Endodermal cell (in vitro differentiated cells): ENCODE results near the gene AP5S1. TPM values are rescaled to one million over a fixed set of nuclear protein-coding genes. Genes with fewer than 3 reads are reported as not detected.

Experiments
- DNase-seq: peaks from one replicate; pipeline ENCODE4 v3.0.0-alpha.2; 2017
- H3K27ac ChIP-seq: 2 replicates; pipeline ENCODE4 v1.5.1; 2013; ENCODE audit warnings: mild to moderate bottlenecking, low read depth, low read length, moderate library complexity
- H3K27me3 ChIP-seq: 2 replicates; pipeline ENCODE4 v1.6.1; 2013; ENCODE audit warnings: mild to moderate bottlenecking, low read length, moderate library complexity; ENCODE audit not compliant: insufficient read depth, control insufficient read depth, poor library complexity, severe bottlenecking
- H3K36me3 ChIP-seq: 2 replicates; pipeline ENCODE4 v1.7.0; 2013; ENCODE audit warnings: mild to moderate bottlenecking, low read length, moderate library complexity; ENCODE audit not compliant: control insufficient read depth, insufficient read depth
- H3K4me1 ChIP-seq: one replicate; pipeline ENCODE4 v1.7.0; 2013; ENCODE audit warnings: low read length; ENCODE audit not compliant: control insufficient read depth, insufficient read depth
- H3K4me3 ChIP-seq: 2 replicates; pipeline ENCODE4 v1.5.1; 2013; ENCODE audit warnings: mild to moderate bottlenecking, low read length, moderate library complexity
- H3K9ac ChIP-seq: 2 replicates; pipeline ENCODE4 v1.6.1; 2013; ENCODE audit warnings: mild to moderate bottlenecking, low read length, moderate library complexity; ENCODE audit not compliant: poor library complexity, severe bottlenecking; ENCODE audit errors: extremely low read depth
- H3K9me3 ChIP-seq: 2 replicates; pipeline ENCODE4 v1.6.1; 2013; ENCODE audit warnings: mild to moderate bottlenecking, low read length, moderate library complexity; ENCODE audit not compliant: control insufficient read depth
- H3K27ac Mint-ChIP-seq: 2 replicates; pipeline ENCODE4 v1.8.0; 2020; ENCODE audit warnings: mixed read lengths
- H3K27me3 Mint-ChIP-seq: 2 replicates; pipeline ENCODE4 v1.8.0; 2021; ENCODE audit warnings: mild to moderate bottlenecking, mixed read lengths; ENCODE audit not compliant: insufficient read depth
- H3K36me3 Mint-ChIP-seq: 2 replicates; pipeline ENCODE4 v1.8.0; 2020; ENCODE audit warnings: low read depth, mixed read lengths
- H3K4me1 Mint-ChIP-seq: 2 replicates; pipeline ENCODE4 v1.8.0; 2020; ENCODE audit warnings: mixed read lengths
- H3K4me3 Mint-ChIP-seq: 2 replicates; pipeline ENCODE4 v1.8.0; 2020; ENCODE audit warnings: mild to moderate bottlenecking, moderate library complexity, mixed read lengths
- H3K9me3 Mint-ChIP-seq: 2 replicates; pipeline ENCODE4 v1.8.0; 2020; ENCODE audit warnings: mild to moderate bottlenecking, mixed read lengths
- WGBS, 2 experiments: methylation state at CpG; one replicate each; pipeline versions ENCODE4 v1.1.5 to v1.1.7; 2013; ENCODE audit warnings: missing lambda C conversion rate in 2 of 2, mixed read lengths in 1 of 2; ENCODE audit not compliant: insufficient coverage in 1 of 2, insufficient read length in 1 of 2; 5-methylcytosine and 5-hydroxymethylcytosine counted together
- total RNA-seq, 2 donors: library from RNA; stranded (reverse); fragmentation: NEBNext Ultra II Directional in 1 of 2; extraction: Animal tissue kit (Norgen Biotek cat#: 25700) in 1 of 2; gene quantifications; 2 replicates in 1 of 2; 3 replicates in 1 of 2; pipeline ENCODE4 v1.2.1, GENCODE V29; 2021
- TF ChIP-seq, protein P1 (sequence below): fragments of 200-600 bp; sonication (generic); conservative IDR thresholded peaks from 2 replicates; pipeline ENCODE4 v1.5.0; 2021; ENCODE audit warnings: antibody characterized with exemption, mild to moderate bottlenecking

Gene AP5S1
- total RNA-seq, 2 donors from 2014 or later, result 5.1 to 6.1 TPM

- Histone ChIP-seq H3K27me3 (peaks cover 29% of the 10 kb centered on the region), H3K4me1 (no peaks in the 10 kb centered on the region), H3K4me3 (no peak overlapping the region), H3K9ac (no peak overlapping the region), H3K27ac (no peak overlapping the region), H3K9me3 (no peaks in the 10 kb centered on the region), H3K36me3 (peaks cover 11% of the 10 kb centered on the region)
- Mint-ChIP-seq H3K27ac (no peak overlapping the region), H3K4me3 (no peak overlapping the region), H3K4me1 (peaks cover 2% of the 10 kb centered on the region), H3K9me3 (no peaks in the 10 kb centered on the region), H3K27me3 (peaks cover 43% of the 10 kb centered on the region), H3K36me3 (peaks cover 5% of the 10 kb centered on the region)
- WGBS, 2 experiments, result 92% methylated on average over 2 of the region's 2 CpGs
- no peak for DNase-seq
- TF ChIP-seq, protein P1, sequence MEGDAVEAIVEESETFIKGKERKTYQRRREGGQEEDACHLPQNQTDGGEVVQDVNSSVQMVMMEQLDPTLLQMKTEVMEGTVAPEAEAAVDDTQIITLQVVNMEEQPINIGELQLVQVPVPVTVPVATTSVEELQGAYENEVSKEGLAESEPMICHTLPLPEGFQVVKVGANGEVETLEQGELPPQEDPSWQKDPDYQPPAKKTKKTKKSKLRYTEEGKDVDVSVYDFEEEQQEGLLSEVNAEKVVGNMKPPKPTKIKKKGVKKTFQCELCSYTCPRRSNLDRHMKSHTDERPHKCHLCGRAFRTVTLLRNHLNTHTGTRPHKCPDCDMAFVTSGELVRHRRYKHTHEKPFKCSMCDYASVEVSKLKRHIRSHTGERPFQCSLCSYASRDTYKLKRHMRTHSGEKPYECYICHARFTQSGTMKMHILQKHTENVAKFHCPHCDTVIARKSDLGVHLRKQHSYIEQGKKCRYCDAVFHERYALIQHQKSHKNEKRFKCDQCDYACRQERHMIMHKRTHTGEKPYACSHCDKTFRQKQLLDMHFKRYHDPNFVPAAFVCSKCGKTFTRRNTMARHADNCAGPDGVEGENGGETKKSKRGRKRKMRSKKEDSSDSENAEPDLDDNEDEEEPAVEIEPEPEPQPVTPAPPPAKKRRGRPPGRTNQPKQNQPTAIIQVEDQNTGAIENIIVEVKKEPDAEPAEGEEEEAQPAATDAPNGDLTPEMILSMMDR, result no peak
Measured at GRCh38 chr20:3783068-3783489, 37.3 kb upstream of the AP5S1 start.

DNA sequence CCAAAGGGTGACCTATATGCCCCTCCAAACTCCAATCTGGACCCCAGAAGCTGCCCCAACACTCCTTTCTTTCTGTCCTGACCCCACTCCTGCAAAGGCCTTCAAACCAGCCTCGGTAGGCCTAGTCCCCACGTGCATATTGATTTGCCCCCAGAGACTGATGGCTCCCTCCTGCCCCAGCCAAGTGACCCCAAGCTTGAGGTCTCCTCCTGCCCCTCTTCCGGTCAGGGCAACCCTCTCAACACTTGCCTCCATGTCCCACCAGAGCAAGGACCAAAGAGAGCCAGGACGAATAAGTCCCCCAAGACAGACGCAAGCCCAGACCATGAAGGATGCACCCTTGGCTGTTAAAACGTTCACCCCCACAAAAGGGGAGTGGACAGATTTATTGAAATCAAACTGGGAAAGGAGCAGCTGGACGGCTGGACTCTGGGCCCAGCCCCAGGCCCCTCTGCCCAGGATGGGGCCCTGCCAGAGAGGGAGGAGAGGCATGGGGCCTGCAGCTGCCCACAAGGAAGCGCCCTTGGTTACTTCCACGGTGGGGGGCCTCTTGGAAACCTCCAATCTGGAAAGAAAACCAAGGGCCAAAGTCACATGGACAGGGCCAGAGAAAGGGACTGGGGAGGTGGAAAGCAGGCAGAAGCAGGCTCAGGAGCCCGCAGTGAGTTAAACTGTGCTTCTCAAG, 36.7 kb upstream of the AP5S1 start:
- Histone ChIP-seq H3K27me3 (peaks cover 29% of the 10 kb centered on the region), H3K36me3 (peaks cover 11% of the 10 kb centered on the region), H3K4me3 (no peak overlapping the region), H3K9me3 (no peaks in the 10 kb centered on the region), H3K27ac (no peak overlapping the region), H3K4me1 (no peaks in the 10 kb centered on the region), H3K9ac (no peak overlapping the region)
- Mint-ChIP-seq H3K27ac (peak overlapping the region; percentile 35), H3K9me3 (no peaks in the 10 kb centered on the region), H3K4me1 (peaks cover 2% of the 10 kb centered on the region), H3K4me3 (no peak overlapping the region), H3K27me3 (peaks cover 43% of the 10 kb centered on the region), H3K36me3 (peaks cover 5% of the 10 kb centered on the region)
- TF ChIP-seq, protein P1, result no peak
- DNase-seq, result no peak
- 92 to 93% methylated on average over 7 to 10 of the region's 10 CpGs for WGBS, 2 experiments

DNA sequence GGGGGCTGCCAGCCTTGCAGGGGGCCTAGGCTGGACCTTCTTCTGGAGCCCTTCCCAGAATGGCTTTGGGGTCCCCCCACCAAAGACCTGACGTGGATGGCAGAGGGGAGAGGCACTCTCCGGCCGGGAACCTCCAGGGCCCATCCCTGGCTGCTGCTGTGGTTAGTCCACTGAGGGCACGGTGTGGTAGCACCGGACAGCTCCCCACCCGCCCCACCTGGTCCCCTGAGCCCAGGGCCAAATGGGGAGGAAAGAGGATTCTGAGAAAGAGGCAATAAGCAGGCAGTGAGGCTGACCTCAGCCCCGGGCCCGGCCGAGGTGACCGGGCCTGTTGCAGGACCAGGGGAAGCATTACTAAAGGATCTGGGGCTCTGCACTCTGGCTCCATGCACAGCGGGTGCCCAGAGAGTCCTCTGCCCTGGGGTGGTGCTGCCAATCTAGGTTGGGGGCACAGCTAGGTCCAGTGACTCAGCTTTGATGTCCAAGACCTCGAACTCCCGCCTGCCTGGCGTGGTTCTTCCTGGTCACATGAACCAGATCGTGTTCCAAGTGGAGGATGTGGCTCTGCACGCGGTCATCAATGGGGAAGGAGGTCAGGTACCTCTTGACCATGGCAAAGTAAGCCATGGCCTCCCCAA, 36.0 kb upstream of the AP5S1 start:
- 91 to 94% methylated on average over 15 to 17 of the region's 17 CpGs for WGBS, 2 experiments
- no peak overlapping the region for H3K27ac Mint-ChIP-seq
- H3K4me3 Mint-ChIP-seq, result peak overlapping the region; percentile 18
- peaks cover 5% of the 10 kb centered on the region for H3K36me3 Mint-ChIP-seq
- H3K9ac ChIP-seq, result no peak overlapping the region
- H3K9me3 ChIP-seq, result no peaks in the 10 kb centered on the region
- peak overlapping the region; percentile 78 for H3K4me3 ChIP-seq
- H3K9me3 Mint-ChIP-seq, result no peaks in the 10 kb centered on the region
- H3K4me1 Mint-ChIP-seq, result peaks cover 2% of the 10 kb centered on the region
- DNase-seq, result no peak
- H3K27ac ChIP-seq, result no peak overlapping the region
- H3K36me3 ChIP-seq, result peaks cover 11% of the 10 kb centered on the region
- TF ChIP-seq, protein P1, result no peak
- peaks cover 26% of the 10 kb centered on the region for H3K27me3 ChIP-seq
- H3K27me3 Mint-ChIP-seq, result peaks cover 43% of the 10 kb centered on the region
- no peaks in the 10 kb centered on the region for H3K4me1 ChIP-seq
